IPS DF 4.7 (cell line): ENCODE measurements around the gene SLC35F1.

Experiments
- DNase-seq: peaks from one replicate; pipeline ENCODE4 v3.0.0-alpha.2; 2013; ENCODE audit warnings: low spot score; ENCODE audit errors: extremely low read depth

SLC35F1 gene

DNA sequence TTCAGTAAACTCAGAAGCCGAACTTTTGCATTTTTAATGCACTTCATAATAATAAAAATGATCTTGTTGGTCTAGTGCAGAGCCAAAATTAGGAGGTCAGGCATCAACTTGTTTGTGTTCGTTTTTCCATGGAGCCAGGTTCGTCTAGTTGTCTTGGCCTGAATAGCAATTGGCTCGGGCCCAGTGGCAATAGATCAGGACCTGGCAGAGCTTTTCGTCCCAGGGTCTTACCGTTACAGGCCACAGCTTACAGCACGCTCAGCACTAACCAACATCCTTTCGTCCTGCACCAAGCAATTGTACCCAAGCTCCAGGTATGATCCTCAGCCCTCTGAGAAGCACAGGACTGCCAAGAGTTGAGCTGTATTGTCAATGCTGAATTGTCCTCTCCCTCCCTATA lies 400.5 kb downstream of the SLC35F1 start:
- DNase-seq: no peak

DNA sequence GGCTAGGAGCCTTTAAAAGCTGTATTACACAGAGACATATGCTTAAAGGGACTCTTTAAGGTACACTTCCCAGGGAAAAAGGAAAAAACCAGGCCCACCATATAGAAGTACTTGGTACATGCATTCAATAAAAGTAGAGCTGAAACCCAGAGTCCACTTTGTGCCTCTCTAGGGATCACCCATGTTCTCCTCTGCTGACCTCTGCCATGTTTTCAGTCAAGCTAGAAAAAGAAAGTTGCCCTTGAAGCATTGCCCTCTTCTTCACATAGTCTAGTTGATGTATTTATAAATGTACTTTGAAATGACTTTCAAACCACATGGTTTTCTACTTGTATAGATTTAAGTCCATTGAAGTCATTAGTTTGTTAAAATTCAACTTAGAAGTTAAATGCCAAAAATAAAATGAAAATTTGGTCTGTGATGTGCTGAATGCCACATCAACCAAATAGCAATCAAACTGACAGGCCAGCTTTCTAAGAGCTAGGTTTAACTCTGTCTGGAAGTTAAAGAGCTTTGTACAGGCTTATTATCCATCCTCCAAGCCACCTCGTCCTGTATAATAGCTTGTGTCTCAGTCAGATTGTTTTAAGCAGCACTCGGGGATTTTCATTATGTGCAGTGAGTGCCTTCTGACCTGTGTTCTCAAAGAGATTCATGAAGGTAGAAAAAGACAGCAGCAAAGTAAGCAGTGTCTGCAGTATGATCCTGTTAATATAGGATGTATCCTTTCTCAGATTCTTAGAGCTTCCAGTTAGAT lies 402.5 kb downstream of the SLC35F1 start:
- DNase-seq: no peak

DNA sequence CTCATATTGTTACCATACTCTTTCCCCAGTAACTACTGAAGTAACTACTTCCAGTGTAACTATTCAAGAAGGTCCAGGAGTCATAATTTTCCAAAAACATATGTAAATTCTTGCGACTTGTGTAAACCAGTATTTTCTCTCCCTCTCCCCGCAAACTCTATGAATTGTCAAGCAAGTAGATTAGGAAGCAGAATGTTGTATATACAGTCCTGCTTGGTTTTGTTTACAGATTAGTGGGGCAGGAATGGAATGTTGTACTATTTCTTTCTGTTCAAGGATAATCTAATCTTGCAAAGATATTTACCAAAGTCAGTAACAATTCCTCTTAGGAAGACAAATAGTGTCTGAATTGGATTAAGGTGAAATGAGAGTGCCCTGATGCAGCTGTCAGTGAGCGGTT lies 406.1 kb downstream of the SLC35F1 start:
- DNase-seq: no peak

DNA sequence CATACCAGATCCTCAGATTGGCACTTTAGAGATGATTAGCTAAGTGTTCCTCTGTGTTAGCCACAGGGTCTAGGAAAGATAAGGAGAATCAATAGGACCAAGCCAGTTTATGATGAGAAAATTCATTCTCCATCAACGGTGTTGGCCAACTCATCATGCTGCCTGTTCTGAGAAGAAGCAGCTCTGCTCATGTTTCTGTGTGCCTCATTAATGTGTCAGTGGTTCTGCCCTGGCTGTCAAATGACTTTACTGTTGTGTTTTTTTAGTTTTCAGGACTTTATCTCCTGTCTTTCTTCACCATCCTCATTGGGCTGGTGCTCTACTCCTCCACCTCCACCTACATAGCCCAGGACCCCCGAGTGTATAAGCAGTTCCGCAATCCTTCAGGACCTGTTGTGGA lies 406.7 kb downstream of the SLC35F1 start:
- no peak for DNase-seq

DNA sequence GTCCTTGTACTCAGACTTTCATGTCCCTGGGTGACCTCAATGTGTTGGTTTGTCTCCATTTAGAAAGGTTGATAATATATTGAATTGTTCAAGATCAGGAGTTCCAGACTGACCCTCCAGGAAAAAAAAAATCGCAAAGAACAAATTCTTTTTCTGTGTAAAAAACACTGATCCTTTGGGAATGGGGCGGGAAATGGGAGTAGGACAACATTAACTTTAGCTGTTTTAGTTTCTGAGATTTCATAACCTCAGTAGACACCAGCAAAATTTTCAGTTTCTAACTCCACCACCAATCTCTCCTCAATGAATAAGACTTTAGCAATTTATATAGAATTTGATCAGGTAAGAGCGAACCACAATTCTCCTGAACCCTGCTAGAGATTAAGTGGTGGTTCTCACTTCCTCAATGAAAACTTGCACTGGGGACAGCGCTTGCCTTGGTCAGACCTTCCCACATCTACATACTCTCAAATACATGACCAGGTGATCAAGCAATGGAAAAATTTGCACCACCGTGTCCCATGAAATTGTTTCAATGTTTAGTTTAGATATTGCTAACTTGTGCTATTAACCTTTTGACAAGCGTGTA lies 409.8 kb downstream of the SLC35F1 start:
- no peak for DNase-seq

DNA sequence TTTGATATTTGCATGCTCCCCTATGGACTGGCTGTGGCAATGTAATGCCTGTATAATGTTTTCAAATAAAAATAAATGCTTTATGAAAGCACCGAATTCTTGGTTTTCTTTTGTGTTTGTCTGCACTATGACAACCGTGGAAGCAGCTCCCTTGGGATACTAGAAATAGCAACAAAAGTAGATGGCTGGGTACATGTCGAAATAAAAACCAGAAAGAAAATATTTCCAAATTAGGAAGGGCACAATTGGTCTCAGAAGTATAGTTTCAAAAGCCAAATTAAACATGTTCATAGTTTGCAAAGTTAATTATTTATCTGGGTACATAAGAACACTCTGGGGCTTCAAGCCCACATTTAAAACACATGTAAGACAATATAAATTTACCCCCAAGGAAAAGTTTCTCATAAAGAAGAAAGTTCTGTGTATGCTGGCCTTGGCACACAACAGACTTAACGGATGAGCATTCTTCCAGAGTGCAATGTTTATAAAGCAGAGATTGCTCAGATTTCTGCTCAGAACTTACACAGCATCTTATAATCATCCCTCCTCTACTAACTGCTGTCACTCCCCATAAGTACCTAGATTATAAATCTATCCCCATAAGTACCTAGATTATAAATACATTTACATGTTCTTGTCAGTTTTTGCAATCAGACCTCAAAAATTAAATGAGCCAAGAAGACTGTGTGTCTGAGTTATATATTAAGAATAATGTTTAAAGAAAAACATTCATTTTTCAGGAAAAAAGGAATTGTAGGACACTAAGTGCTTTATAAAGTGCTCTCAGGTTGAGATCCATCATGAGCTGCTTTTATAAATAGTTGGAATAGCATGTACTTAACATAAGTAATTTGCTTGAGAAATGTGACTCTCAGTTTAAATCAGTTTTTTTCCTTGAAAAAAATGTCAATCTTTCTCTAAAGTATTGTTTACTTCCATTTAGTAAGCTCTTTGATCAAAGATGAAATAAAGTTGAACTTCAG lies 410.8 kb downstream of the SLC35F1 start:
- no peak for DNase-seq

DNA sequence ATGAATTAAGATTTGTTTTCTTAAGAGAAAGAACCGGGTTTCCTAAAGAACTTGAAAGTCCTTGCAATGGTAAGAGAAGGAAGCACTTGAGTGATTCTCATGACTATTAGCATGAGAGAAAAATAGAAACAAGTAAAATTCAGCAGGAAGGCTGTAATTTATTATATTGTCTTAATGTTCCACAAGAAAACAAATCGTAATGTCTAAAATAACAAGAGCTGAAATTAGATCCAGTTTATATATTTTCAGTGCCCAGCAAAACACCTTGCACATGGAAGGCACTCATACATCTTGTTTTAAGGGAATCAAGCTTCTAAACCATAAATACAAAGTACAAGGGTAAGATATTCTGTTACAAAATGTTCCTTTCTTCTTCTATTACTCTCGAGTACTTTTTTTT lies 411.6 kb downstream of the SLC35F1 start:
- no peak for DNase-seq

DNA sequence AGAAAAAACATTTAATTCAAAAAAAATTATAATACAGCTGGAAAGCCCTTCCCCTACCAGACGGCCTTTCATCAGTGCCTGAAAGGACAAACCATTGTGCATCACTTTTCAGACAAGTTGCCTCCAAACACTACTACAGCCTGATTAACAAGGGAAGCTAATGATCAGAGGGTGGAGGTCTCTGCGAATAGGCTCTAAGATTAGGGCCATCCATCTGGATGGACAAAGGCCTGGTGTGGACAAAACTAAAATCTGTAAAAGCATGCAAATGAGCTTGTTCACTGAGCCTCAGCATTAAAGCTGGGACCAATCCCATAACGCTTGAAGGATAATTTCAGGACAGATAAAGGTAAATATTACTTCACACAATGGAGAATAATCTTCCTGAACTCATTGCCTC lies 412.4 kb downstream of the SLC35F1 start:
- DNase-seq: no peak

DNA sequence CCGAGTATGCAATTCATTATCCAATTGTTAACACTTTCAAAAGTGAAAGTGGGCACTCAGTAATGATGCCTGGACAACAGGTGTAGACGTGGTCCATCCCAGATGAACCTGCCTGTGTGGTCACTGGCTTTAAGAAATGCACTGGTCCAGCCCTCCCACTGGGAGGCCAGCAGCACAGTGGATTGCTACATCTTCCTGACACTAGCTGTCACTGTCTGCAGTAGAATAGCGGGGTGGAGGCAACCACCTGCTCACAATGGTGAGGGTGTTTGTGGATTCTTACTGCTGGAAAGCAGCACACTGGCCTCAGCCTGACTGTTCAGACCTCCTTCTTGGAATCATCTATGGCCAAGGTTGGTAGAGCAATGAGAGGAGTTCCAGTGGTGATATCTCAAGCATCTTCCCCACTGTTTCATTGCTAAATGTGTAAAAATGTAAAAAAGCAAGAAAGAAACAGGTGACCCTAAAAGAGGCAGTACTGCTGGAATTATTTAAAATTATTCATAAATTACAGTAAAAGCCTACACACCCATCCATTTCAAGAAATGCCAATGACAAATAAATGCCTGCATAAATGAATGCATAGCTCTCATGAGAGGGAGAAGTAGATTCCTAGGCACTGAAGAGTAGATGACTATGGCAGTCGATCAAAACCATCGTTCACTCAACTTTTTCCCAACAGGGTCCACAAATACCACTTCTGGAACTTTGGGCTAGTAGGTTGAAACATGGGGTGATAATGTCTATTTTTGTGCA lies 413.0 kb downstream of the SLC35F1 start:
- no peak for DNase-seq

DNA sequence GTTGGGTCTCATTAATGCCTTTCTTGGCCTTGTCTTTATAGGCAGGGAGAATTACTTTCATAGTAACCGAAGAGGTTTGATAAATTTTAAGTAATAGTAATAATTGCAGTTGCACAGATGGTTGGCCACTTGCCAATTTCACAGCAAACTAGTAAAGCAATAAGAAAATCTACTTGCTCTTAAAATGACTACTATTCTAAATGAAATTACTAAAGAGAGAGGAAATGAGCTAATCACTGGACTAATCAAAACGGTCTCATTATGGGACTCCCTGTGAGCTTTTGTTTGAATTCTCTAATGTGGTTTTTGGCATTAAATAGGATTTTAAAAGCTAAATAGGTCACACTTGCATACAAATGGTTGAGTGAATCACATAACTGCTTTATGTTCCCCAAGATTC lies 413.6 kb downstream of the SLC35F1 start:
- DNase-seq: no peak

DNA sequence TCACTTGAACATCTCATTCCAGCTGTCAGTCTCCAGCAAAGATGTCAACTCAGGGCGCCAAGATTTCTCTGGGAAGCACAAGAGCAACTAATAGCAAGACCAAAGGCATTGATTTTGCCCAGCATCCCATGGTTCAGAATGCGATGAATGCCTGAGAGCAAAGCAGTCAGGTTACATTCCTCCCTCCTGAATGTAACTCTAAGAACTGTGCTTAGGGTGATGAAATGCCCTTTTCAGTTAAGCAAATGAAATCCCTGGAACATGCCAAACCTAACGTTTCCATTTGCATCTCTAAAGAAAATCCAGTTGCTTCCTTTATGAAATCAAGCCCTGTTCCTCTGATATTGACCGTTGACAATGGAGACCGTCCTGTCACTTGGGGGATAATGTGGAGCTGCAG lies 417.1 kb downstream of the SLC35F1 start:
- DNase-seq: peak; percentile 9

DNA sequence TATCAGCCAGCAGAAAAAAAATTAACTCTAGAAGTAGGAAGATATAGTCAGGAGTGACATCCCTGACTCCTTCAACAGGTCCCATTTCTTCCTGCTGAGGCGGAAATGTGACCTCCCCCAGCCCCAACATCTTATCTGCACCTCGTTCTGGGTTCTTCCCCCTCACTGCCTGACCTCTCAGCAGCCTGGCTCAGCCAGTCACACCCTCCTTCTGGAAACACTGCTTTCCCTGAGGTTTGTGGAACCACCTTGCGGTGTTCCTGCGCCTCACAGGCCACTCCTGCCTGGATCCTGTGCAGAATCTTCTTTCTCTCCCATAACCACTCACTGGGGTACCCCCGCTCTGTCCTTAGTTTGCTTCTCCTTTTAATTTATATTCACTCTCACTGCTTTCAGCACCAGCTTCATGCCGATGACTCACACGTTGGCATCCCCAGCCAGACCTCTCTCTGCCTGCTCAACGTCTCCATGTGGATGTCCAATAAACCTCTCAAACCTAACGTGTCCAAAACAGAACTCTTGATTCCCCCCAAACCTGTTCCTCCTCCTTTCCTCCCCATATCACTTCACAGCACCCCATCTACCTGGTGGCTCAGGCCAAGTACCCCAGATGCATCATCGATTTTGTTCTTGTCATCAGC lies 418.3 kb downstream of the SLC35F1 start:
- DNase-seq: no peak

DNA sequence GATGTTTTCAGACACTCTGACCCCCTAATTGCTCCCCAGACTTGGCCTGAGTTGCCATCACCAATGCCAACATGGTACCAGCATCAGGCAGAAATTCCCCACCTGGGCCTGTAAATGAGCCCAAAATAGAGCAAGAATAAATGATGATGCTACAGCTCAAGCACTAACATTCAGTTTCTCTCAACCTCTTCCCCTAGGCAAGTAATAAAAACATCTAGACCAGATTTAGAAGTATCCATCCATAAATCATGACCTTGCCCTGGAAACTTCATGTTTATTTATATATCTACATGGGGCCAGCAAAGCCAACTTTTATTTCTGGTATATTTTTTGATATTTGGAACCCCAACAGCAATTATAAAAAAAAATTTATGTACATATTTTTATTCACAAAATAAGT lies 419.6 kb downstream of the SLC35F1 start:
- DNase-seq: no peak

DNA sequence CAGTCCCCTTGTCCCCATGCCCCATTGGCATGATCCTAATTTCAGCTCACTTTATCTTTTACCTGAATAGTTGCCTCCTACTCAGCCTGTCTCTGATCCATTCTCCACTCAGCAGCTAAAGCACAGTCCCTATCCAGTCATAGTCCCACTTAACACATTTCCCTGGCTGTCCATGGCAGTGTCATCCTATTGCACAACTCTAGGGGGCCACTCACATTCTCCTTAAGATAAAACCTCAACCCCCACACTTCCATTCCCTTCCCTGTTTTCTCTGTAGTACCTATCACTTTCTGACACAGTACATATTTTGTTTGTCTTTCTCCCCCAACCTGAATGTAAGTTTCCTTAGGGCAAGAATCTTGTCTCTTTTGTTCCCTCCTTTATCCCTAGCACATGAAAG lies 420.2 kb downstream of the SLC35F1 start:
- DNase-seq: no peak

DNA sequence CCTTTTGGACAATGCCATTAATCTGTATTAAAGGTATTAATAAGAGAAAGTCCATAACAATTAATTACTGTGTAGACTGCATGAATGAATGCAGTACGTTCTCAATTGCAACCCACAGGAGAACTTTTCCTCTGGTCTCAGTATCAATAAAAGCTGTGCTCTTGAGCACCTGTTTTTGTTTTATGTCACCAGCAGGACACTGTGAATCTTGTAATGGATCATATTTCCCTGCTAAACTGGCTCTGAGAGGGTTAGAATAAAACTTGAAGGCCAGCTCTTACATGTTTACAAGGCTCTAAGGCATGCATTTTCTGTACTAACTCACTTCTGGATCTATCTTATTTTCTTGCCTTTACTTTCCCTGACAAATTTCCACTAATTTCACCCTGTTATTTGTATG lies 426.7 kb downstream of the SLC35F1 start:
- no peak for DNase-seq

DNA sequence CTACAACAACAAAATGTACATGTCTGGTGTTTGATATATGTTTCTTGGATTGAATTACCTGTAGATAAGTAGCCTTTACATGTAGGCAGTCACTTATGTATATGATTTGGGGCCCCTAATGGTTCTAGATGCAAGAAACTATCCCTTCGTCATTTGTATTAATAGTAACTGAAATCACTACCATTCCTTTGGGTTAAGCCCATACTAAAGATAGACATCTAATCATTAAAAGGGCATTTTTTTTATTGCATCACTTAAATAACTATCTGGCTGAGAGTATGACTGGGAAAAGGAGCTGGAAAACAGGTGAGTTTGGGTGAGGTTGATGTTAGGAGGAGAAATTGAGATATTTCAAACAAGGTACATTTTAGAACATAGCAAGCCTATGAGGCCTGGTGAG lies 427.6 kb downstream of the SLC35F1 start:
- no peak for DNase-seq

DNA sequence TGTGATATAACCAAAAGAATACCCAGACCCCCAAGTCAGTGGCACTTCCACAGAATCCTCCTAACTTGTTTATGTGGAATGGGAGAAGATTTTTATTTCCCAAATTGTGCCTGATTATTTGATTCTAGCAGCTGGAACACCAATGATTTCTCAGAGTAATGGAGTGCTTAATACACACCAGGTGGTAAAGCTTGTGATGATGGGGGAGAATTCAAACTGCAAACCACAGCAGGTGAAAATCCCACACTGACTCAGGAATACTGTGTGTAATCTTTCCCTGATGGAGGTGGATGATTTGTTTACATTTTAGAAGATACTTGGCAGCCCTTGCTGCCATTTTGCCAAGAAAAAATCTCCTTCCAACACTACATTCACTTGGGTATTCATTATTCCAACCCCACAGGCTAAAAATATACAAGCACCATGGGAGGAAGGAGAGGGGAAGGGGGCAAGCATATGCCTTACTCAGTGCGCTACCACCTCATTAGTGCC lies 428.3 kb downstream of the SLC35F1 start:
- no peak for DNase-seq

DNA sequence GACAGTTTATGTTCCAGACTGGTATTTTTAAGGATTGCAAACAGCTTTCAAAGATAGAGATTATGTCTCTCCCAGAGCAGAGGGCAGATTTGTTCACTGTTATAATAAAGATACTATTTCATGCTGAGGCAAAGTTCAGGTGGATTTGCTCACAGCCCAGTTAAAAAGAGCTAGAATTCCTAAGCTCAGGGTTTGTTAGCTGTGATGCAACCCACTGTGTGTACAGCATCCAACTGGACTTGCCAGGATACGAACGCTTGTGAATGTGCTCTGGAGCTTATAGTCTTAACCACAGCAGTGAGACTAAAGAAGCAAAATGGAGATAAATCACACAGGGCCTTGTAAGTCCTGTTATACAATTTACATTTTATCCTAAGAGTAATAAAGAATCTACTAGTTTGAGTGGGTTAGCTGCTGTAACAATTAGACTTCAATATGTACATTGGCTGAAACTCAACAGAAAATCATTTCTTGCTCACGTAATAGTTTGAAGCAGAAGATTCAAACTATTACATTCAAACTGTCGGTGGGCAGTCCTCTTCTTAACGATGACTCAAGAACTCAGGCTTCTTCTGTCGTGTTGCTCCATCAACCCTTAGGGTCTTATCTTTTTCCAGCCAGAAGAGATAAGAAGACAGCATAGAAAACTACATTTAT lies 437.1 kb downstream of the SLC35F1 start:
- no peak for DNase-seq

DNA sequence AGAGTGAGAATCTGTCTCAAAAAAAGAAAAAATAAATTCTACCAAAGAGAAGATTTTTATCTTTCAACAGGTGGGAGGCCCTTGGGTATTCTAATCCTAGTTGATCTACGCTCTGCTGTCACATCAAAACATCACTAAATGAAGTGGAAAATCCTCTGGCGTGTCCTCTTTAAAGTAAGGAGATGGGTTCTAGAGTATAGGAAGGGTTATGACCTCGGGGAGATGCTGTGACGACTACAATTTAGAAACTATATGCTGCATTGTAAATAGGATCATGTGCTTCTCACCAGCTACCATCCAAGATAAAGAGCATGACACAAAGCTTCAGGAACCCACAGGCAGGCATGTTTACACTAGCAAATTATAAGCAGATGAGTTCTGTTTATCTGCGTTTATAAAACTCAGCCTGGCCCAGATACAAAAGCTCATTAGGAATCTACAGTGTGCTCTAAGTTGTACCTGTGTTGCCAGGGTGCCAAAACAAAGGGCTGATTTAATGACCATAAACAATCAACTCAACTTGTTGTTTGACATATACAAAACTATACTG lies 443.9 kb downstream of the SLC35F1 start:
- no peak for DNase-seq

DNA sequence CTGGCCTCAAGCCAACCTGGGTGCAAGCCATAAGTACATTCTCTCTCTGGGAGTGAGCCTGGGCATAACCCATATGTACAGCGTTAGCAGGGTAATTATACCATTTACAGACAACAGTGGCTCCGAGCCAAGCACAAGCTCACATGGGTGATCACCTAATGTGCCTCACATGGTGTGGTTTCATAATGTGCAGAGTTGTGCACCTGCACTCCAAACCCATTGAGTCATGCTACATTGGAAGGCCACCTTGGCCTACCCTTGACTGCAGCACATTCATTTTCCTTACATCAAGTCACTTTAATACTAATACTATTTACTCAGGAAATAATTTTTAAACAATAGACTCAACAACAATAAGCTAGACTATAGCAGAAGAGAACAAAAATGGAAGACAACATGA lies 446.5 kb downstream of the SLC35F1 start:
- DNase-seq: no peak
